SKM-1 treated with dmso at 0.1 percent for 144 hours (cell line): ENCODE results near the gene ABL2.

Source experiments
- DNase-seq: peaks from one replicate; lab custom pipeline; 2025; ENCODE audit not compliant: unreplicated experiment; lab: John Stamatoyannopoulos, UW

ABL2 gene

GRCh38 chr1:179058487-179059483 is 170.7 kb downstream of the ABL2 start:
- peak; percentile 35 for DNase-seq

- no peak for DNase-seq
Measured at GRCh38 chr1:179055937-179056336, 173.5 kb downstream of the ABL2 start.

GRCh38 chr1:179053486-179053885 is 176.0 kb downstream of the ABL2 start:
- DNase-seq = no peak

- DNase-seq = no peak
Measured at GRCh38 chr1:179052776-179053175, 176.7 kb downstream of the ABL2 start.
